ENCODE data around the gene ASXL1.
"Not testable (repeated sequence)": the region's sequence is repeated elsewhere in the genome, so short reads cannot be mapped to it uniquely, and the experiment has no call there.

Gene ASXL1

DNA sequence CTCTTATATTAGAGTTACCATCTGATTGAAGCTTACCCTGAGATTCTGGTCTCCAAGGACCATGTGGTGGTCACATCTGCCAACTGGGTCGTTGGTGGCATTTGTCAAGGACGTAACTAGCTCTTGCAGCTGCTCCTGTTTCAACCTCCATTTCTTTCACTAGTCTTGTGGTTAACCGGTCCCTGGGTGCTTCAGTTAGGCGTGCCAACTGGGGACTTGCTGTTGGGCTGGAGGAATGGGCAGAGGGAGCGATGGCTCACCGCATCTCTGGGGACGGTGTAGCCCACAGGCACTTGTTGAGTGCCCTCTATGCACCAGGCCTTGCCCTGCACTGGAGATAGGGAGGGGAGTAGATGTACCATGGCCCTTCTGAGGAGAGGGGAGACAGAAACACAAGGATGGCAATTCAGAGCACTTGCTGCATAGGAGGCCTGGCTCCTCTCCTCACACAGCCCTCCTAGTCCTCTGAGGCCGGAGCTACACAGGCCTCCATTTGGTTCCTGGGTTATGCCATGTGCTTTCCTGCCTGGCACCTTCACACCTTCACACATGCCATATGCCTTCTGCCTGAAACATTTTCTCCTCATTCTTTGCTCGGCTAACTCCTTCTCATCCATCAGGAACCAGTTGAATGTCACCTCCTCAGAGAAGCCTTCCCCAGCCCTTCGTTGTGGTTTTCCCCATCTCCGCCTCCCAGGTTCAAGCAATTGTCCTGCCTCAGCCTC is 20.0 kb upstream of the ASXL1 start:
- DNase-seq = no peak

DNA sequence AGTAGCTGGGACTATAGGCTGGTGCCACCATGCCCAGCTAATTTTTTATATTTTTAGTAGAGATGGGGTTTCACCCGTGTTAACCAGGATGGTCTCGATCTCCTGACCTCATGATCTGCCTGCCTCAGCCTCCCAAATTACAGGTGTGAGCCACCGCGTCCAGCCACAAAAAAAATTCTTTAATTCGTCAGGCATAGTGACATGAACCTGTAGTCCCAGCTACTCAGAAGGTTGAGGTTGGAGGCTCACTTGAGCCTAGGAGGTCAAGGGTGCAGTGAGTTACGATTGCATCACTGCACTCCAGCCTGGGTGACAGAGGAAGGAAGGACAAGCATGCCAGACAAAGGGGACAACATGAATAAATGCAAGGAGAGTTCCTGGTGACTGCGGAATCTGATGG is 19.5 kb upstream of the ASXL1 start:
- no peak for DNase-seq

DNA sequence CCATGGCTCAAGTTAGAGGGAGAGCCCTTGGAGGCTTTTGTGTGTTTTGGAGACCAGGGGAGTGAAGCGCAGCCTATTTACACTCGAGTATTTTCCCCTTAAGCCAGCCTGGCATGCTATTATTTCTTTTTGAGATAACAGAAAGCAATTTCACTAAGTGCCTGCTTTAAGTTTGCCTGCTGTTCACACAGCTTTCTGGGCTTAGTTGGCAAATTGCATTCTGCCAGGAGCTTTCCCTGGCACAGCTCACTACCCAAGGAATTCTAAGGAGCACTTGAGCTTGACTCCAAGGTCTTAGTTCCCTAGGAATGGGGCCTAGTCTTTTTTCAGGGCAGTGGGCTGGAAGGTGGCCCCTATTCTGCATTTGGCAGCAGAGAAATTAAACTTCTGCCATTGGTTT is 19.0 kb upstream of the ASXL1 start:
- DNase-seq = no peak

DNA sequence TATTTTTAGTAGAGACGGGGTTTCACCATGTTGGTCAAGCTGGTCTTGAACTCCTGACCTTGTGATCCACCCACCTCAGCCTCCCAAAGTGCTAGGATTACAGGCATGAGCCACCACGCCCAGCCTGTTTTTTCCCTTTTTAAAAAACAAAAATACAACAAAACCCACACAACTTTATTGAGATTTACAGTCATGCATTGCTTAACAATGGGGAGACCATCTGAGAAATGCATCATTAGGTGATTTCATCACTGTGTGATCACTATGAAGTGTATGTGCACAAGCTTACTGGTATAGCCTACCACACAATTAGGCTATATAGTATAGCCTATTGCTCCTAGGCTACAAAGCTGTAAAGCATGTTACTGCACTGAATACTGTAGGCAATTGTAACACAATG is 17.1 kb upstream of the ASXL1 start:
- not testable (repeated sequence) for DNase-seq

DNA sequence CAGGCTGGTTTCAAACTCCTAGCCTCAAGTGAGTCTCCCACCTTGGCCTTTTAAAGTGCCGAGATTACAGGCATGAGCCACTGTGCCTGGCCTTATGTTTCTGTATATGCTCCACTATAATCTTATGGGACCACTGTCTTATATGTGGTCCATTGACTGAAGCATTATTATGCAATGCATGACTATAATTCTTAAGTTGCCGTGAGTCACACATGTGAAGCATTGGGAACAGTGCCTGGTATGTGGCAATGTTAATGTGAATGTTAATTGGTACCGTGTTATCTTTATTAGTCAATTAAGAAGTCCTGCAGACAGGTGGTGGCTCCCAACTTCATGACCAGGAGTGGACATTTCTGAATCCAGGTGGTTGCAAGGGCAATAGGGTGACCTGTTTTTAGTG is 14.7 kb upstream of the ASXL1 start:
- DNase-seq = no peak

DNA sequence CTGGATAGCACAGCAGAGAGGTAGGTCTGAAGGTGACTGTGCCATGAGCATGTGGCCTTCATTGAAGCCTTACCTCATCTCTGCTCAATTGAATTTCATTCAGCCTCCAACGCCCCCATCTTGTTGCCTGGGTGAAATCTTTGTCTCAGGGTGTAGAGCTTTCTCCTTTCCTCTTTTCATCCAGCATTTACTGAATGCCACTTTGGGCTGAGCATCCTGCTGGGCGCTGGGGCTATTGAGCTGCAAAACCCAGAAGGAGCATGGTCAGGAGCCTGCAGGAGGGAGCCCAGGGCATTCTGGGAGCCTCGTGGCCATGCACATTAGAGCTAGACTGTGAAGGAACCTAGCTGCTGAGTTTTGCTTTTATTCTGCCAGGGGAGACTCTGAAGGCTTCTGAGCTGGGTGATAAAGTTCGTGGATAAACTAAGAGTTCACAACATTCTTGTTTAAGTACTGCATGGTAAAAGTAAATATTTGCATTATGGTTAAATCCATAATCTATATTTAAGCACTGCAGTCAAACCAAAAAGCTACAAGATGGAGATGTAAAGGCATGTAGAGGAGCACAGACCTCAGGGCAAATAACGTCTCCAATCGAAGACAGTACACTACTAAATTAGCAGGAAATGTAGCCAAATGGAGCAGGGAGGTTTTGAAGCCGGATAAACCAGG is 13.2 kb upstream of the ASXL1 start:
- no peak for DNase-seq

DNA sequence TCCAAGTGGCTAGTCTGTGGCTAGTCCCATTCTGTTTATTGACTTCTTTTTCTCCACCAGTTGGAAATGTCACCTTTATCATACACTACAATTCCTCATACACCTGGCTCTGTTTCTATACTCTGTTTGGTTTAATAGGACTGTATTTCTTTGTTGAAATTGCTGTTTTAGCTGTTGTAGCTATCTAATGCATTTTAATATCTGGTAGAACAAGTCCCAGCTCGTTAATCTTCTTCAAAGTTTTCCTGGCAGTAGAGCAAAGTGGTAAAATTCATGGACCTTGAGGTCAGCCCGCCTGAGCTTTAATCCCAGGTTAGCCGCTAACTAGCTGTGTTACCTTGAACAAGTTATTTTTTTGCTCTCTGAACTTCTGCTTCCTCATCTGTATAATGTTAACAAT is 9.9 kb upstream of the ASXL1 start:
- DNase-seq = no peak

DNA sequence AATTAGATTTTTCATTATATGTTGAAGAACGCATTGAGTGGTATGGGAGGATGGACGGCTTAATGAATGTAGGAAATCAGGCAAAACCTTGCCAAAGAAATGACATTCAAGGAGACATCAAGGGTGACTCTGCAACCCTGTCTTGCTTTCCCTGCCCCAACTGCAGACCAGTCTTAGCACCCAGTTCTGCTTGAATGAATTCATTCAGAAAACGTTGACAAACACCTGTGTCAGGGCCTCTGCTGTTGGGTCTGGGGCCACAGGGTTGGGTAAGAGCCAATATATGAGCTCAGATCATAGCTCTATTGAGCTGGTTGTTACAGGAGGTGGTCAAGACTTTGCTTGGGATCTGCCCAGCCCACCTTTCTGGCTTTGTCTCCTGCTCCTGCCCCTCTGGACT is 7.7 kb upstream of the ASXL1 start:
- DNase-seq = no peak

DNA sequence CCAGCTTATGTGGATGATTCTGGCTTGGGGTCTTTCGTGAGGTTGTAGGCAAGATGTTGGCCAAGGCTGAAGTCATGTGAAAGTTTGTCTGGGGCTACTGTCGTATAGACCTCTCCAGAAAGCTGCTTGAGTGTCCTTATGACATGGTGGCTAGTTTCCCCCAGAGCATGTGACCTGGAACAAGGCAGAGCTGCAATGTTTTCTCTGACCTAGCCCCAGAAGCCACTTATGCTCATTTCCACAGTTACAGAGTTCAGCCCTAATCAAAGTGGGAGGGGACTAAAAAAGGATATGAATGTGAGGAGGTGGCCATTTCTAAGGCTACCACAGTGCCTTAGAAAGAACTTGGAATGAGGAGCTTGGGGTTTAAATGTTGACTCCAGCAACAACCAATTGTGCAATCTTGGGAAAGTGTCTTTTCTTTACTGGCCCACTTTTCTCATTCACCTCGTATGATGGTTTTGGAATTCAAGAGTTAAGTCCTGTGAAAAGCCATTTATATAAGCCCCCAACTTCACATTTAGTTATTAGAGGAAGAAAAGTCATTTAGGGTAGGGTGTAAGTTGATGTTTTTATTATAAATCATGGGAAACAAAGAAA is 5.9 kb upstream of the ASXL1 start:
- no peak for DNase-seq

DNA sequence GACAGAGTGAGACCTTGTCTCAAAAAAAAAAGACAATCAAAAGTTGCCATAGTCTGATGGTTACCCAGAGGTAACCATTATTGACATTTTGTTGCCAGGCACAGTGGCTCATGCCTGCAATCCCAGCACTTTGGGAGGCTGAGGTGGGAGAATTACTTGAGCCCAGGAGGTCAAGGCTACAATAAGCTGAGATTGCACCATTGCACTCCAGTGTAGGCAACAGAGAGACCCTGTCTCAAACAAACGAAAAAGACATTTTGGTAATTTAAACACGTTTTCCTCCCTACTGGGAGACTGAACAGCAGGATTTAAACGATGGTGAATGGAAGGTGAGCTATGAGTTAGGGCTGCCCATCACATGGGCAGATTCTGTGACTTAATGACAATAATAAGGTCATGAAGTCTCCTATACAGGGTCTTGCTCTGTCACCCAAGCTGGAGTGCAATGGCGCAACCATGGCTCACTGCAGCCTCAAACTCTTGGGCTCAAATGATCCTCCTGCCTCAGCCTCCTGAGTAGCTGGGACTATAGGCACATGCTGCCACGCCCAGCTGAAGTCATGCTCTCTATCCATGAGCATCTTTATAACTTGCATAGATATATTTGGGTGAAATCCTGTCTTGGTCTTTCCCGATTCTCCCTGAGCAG is 4.2 kb upstream of the ASXL1 start:
- DNase-seq = no peak

DNA sequence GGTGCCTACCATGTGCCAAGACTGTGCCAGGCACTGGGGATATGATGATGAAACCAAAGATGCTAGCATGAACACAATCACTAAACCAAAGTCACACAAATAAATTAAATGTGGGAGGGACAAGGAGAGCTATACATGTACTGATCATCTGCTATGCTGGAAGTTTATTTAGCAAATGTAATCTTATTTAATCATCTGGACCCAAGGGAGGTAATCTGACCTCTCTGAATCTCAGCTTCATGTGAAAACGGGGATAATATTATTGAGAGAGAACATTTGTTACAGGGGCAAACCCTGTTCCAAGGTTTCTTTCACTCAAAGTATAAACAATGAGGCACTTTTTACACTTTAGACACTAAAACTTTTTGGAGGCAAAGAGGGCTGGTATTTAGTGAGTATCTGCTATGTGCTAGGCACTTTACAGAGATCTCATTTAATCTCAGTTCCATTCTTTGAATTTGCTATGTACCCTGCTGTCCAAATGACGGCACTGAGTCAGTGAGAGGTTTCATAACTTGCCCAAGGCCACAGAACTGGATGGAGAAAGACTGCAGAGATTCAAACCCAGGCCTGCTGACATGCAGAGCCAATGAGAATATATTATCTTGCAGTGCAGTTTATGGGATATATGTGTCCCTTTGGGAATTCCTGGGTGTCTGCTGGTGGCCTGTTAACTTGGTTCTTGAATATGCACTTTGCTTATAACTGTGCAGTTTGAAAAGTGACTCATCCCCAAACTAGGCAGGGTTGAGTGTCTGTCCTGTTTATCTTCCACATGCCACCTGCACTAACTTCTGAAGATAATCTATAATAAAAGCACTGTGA is 3.3 kb upstream of the ASXL1 start:
- DNase-seq = no peak

DNA sequence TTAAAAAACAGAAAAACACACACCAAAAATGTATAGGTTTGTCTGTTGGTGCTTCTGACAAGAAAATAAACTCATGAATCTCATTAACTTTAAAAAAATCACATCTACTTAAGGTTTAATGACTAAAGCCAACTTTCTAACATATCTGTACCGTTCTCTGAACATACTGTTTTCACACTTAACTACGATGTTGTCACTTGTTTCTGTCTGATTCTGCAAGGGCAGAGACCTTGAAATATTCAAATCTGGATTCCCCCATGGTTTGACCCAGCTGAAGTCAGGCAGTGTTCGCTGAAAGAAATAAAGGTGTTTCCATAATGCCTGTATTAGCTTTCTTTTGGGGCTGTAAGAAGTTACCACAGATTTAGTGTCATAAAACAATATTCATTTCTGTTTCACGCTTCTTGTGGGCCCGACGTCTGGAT is 2.7 kb upstream of the ASXL1 start:
- DNase-seq = no peak

DNA sequence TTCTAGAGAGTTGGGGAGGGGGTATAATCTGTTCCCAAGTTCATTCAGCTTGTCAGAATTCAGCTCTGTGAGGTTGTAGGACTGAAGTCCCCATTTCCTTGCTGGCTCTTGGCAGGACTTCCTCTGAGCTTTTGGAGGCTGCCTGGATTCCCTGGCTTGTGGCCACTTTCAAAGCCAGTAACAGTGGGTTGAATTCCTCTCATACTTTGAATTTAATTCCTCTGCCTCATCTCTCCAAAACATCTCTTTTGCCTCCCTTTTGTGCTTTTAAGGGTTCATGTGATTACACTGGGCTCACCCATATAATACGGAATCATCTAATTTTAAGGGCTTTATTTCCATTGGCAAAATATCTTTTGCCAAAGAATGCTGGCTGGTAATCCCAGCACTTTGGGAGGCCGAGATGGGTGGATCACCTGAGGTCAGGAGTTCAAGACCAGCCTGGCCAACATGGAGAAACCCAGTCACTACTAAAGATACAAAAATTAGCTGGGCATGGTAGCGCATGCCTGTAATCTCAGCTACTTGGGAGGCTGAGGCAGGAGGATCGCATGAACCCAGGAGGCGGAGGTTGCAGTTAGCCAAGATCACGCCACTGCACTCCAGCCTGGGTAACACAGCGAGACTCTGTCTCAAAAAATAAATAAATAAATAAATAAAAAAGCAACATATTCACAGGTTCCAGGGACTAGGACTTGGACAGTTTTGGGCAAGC is 2.1 kb upstream of the ASXL1 start:
- DNase-seq = not testable (repeated sequence)

DNA sequence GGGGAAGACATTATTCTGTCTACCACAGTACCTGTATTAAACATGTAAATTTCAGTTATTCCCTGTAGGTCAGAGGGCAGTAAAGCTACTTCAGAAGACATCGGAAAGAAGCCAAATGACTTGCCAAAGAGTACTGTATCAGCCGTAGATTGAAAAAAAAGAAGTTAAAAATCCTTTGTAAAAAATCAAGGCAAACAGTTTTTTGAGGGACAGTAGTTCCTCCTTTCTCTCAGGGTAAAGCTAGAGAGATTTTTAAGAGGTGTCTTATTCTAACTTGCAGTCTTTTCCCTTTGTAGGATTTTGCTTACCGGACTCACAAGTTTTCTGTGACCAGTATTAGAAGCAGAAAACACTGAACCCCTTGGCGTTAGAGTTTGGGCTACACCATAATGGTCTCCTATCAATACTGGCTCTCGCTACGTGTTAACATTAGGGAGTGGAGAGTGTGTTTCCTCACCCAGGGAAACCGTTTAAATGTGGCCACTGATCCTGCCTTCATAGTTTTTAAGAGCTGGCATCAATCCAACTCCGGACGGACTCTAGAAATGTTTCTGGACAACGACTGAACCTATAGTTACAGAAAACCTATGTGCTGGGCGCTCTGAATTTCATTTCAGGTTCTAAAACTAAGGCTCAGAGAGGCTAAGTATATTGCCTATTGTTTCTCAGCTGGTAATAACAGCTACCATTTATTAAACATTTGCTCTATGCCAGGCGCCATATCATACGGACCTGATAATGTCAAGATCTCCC is 1.3 kb upstream of the ASXL1 start:
- no peak for DNase-seq

DNA sequence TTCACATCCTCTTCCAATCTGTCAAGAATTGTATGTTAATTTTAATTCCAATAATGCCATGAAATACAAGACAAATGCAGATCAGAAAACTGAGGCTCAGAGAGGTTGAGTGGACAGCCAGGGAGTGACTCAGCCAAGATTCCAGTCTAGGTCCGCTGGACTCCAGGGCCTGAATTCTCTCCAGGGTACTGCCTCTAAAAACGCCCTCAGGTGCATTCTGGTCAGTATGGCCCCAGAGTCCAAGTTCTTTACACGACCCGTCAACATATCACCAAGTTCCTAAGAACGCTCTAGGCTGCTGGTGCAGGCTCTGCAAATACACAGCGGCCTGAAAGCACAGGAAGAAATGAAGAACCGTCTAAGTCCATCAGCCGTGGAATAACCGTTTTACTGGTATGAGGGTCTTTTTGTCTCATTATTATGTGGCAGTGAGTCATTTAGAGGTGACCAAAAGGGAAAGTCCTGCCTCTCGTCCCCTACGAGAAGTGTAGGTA is 709 bp upstream of the ASXL1 start:
- DNase-seq = no peak

DNA sequence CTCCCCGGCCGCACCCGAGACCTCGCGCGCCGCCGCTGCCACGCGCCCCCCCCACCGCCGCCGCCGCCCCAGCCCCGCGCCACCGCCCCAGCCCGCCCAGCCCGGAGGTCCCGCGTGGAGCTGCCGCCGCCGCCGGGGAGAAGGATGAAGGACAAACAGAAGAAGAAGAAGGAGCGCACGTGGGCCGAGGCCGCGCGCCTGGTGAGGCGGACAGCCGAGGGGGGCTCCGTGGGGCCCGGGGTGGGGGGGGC is 426 bp downstream of the ASXL1 start:
- DNase-seq = no peak

DNA sequence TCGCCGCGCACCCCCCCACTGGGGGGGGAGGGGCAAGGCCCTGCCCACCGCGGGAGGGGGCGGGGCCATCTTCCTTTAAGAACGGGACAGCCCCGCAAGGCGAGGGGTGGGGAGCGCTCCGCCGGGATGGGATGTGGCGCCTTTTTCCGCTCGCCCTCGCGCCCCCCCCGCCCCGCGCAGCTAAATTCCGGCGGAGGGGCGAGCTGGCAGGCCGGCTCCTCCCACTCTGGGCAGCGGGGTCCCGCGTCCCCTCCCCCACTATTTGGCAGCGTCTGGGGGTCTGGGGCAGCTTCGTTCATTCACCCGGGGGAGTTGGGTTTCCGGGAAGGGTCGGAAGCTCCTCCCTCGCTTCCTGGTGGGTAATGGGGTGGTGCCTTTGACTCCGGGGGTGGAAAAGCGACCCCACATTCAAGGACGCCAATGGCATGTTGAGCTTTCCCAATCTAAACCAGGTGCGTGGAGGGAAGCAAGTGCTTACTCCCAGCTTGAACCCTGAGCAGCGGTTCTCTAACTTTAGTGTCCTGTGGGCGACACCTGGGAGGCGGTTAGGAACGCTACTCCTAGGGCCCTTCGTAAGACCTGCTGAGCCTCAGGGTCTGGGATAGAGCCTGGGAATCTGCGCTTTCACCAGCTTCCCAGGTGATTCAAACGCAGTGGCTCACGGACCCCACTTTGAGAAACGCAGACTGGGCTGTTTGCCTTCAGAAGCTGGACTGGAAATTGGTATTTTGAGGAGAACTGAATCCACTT is 927 bp downstream of the ASXL1 start:
- no peak for DNase-seq

DNA sequence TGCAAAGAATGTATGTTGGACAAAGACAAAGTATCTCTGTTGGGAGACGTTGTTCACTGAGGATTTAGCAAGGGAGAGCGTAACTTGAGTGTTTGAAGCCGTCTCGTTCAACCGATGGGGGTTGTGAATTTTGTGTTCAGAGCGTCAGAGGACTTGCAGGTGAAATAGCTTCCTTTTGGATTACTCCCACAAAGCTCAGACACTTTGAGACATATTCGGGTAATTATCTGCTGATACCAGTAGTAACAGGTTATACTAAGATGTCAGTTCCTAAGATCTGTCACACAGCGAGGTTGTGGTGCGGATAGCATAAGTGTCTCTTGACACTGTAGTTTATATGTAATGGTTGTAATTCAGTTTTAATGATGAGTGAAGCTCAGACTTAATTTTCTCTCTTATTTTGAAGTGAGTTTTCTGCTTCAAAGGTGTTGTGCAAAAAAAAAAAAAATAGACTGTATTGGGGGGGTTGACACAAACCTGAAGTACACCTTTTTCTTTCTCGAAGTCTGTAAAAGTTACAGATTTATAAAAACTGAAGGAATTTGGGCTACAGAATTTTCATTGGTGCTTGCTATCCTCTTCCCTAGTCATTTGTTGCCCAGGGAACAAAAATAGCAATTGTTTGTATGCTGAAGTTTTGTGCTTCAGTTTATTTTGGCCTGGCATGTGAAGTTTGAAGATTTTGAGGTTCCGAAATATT is 1.7 kb downstream of the ASXL1 start:
- no peak for DNase-seq

DNA sequence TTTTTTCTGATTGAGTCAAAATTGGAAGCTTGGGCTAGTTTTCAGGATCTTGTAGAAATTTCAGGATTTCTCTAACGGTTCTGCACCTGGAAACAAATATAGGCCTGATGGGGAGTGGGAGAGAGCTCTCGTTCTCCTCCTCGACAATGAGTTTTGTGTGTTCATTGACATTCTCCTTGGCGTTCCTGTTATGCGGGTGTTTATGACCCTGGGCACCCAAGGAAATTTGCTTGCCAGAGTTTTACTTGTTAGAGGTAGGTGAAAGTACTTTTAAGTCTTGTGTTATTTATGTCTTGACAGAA is 2.2 kb downstream of the ASXL1 start:
- no peak for DNase-seq

DNA sequence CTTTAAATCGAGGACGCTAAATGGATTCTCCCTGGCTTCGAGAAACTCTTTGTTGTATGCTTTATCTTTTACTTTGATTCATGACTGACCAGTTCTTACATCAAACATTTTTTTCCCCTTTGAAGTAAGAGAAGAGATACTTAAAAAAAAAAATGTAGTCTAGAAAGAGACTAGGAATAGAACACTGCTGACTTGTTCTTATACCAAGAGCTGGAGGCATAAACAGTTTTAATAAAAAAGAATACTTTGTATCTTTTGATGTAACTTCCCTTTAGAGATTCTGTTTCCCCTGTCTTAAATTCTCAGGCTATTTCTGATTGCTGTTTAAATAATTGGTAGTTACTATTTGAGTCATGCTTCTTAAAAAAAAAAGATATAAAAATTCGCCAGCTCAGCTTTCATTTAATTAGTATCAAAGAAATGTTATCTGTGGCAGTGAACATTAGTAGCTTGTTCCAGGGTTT is 4.8 kb downstream of the ASXL1 start:
- DNase-seq = no peak

Measured in DMS 273 treated with DMSO at 0.1 percent for 48 hours (cell line).